H1 (cell line): ENCODE results near the gene SH2D4B. TPM values are rescaled to one million over a fixed set of nuclear protein-coding genes. Genes with fewer than 3 reads are reported as not detected.

ENCODE experiments used
- CTCF ChIP-seq, 3 experiments: IDR thresholded peaks; 1 replicate in 2 of 3; 2 replicates in 1 of 3; pipeline versions ENCODE4 v1.5.1 to v1.6.1; 2011; ENCODE audit warnings: low read length in 3 of 3, mild to moderate bottlenecking in 3 of 3, inconsistent platforms in 2 of 3, low read depth in 1 of 3, moderate library complexity in 1 of 3; ENCODE audit not compliant: insufficient read depth in 1 of 3; ENCODE audit errors: control extremely low read depth in 1 of 3
- MAFK ChIP-seq: IDR thresholded peaks from 2 replicates; pipeline ENCODE4 v1.6.1; 2012; ENCODE audit warnings: low read depth, mild to moderate bottlenecking, improper control_type of control experiment, low read length
- MAX ChIP-seq: IDR thresholded peaks from 2 replicates; pipeline ENCODE4 v1.6.1; 2012; ENCODE audit warnings: inconsistent platforms
- POLR2A ChIP-seq, 2 experiments: IDR thresholded peaks; 1 replicate in 1 of 2; 2 replicates in 1 of 2; pipeline ENCODE4 v1.6.1; 2011; ENCODE audit warnings: low read depth in 2 of 2, low read length in 2 of 2, mild to moderate bottlenecking in 2 of 2; ENCODE audit errors: control extremely low read depth in 1 of 2
- SIN3A ChIP-seq, 2 experiments: IDR thresholded peaks in 1 of 2; conservative IDR thresholded peaks in 1 of 2; 2 replicates each; pipeline ENCODE4 v1.6.1; 2011 to 2012; ENCODE audit warnings: low read length in 2 of 2, improper control_type of control experiment in 1 of 2, low read depth in 1 of 2, mild to moderate bottlenecking in 1 of 2
- SRF ChIP-seq: IDR thresholded peaks from 2 replicates; pipeline ENCODE4 v1.6.1; 2011; ENCODE audit warnings: mild to moderate bottlenecking, low read depth, low read length, moderate library complexity
- polyA plus RNA-seq, 7 experiments: library from polyadenylated mRNA; depleted of rRNA in 3 of 7; stranded (reverse) in 5 of 7; unstranded in 2 of 7; fragments of >200 nt in 5 of 7; fragments of 200-250 nt in 2 of 7; gene quantifications; 1 replicate in 5 of 7; 2 replicates in 1 of 7; 4 replicates in 1 of 7; pipeline versions ENCODE4 v1.2.1 to v1.2.3, GENCODE V29; 2011 to 2013; ENCODE audit warnings: missing spikeins in 2 of 7, mixed read lengths in 2 of 7
- total RNA-seq: library from RNA; stranded (reverse); fragmentation: NEBNext Ultra II Directional; extraction: Animal tissue kit (Norgen Biotek cat#: 25700); gene quantifications from 2 replicates; pipeline ENCODE4 v1.2.1, GENCODE V29; 2021

The SH2D4B gene
- total and polyA plus RNA-seq, 2 of the 8 experiments (the other 6 are each of a cell fraction or from before 2014, with no cell fraction given) = 0.06 to 0.13 TPM

- TF ChIP-seq MAFK (no peak), SIN3A (conservative IDR thresholded peaks at IDR 0.05 in 1 of 2, IDR thresholded peaks at IDR 0.05 in 1 of 2; ENCODE audit: low read depth in 1 of 2, low read length in 2 of 2) (no peak), MAX (no peak), POLR2A (IDR thresholded peaks at IDR 0.05; ENCODE audit: control extremely low read depth in 1 of 2, low read depth in 2 of 2, low read length in 2 of 2) (no peak), CTCF (IDR thresholded peaks at IDR 0.05; ENCODE audit: control extremely low read depth in 1 of 3, insufficient read depth in 1 of 3, low read depth in 1 of 3, low read length in 3 of 3) (no peak), SRF (no peak)
These were observed 73.9 kb downstream of the SH2D4B start (continued) for GRCh38 chr10:80611481-80612185.
